Karpas-422 (cell line): ENCODE measurements around the gene DAZL. TPM values are rescaled to one million over a fixed set of nuclear protein-coding genes. Genes with fewer than 3 reads are reported as not detected.

Experiments used
- DNase-seq: peaks from one replicate; pipeline ENCODE4 v3.0.0-alpha.2; 2015
- H2AFZ ChIP-seq: fragments of 200-600 bp; sonication (generic); 2 replicates; pipeline ENCODE4 v1.6.1; 2014; ENCODE audit warnings: antibody characterized with exemption, low read length, mixed read lengths
- H3K27ac ChIP-seq: fragments of 200-600 bp; sonication (generic); 2 replicates; pipeline ENCODE4 v1.5.1; 2014; ENCODE audit warnings: mild to moderate bottlenecking, low read length, moderate library complexity
- H3K27me3 ChIP-seq: fragments of 200-600 bp; sonication (generic); 2 replicates; pipeline ENCODE4 v1.6.1; 2014; ENCODE audit warnings: low read length, mixed read lengths
- H3K36me3 ChIP-seq: fragments of 200-600 bp; sonication (generic); 2 replicates; pipeline ENCODE4 v1.6.1; 2014; ENCODE audit warnings: low read length, mixed read lengths; ENCODE audit not compliant: insufficient read depth
- H3K4me1 ChIP-seq: fragments of 200-600 bp; sonication (generic); 2 replicates; pipeline ENCODE4 v1.6.1; 2014; ENCODE audit warnings: mild to moderate bottlenecking, low read length, mixed read lengths
- H3K4me2 ChIP-seq: fragments of 200-600 bp; sonication (generic); 2 replicates; pipeline ENCODE4 v1.6.1; 2014; ENCODE audit warnings: low read length, low read depth, mild to moderate bottlenecking; ENCODE audit not compliant: poor library complexity, severe bottlenecking
- H3K4me3 ChIP-seq: fragments of 200-600 bp; sonication (generic); 2 replicates; pipeline ENCODE4 v1.5.1; 2014; ENCODE audit warnings: mild to moderate bottlenecking, antibody characterized with exemption, low read length, mixed read lengths
- H3K79me2 ChIP-seq: fragments of 200-600 bp; sonication (generic); 2 replicates; pipeline ENCODE4 v1.6.1; 2014; ENCODE audit warnings: mild to moderate bottlenecking, low read length, mixed read lengths
- H3K9ac ChIP-seq: fragments of 200-600 bp; sonication (generic); 2 replicates; pipeline ENCODE4 v1.6.0; 2014; ENCODE audit warnings: low read length
- H3K9me2 ChIP-seq: fragments of 200-600 bp; sonication (generic), shearing (Covaris generic); replicated peaks from 2 replicates; pipeline ENCODE4 v1.6.0; 2014; ENCODE audit warnings: mild to moderate bottlenecking, low read length, moderate library complexity; ENCODE audit not compliant: insufficient read depth
- H3K9me3 ChIP-seq: fragments of 300-700, 200-600 bp; sonication (generic); 2 replicates; pipeline ENCODE4 v1.6.1; 2014; ENCODE audit warnings: low read length, mixed read lengths
- H4K20me1 ChIP-seq: fragments of 200-600 bp; sonication (generic); 2 replicates; pipeline ENCODE4 v1.6.1; 2014; ENCODE audit warnings: mild to moderate bottlenecking, antibody characterized with exemption, low read length, low read depth; ENCODE audit not compliant: insufficient read depth
- total RNA-seq: library from RNA; depleted of rRNA; stranded (reverse); fragments of >200 nt; shearing (Covaris generic); gene quantifications from 2 replicates; pipeline ENCODE4 v1.2.3, GENCODE V29; 2014; ENCODE audit warnings: low replicate concordance; rRNA removed

DAZL gene
- not detected in 2 replicates for total RNA-seq

- Histone ChIP-seq H3K4me1 (peaks cover 24% of the 10 kb centered on the region), H3K4me2 (no peak within 1 kb of the TSS), H3K79me2 (no peaks in the 10 kb centered on the region), H2AFZ (no peak within 1 kb of the TSS), H3K9me2 (no peaks in the 10 kb centered on the region), H3K36me3 (no peaks in the 10 kb centered on the region), H3K27ac (no peak within 1 kb of the TSS), H3K4me3 (no peak within 1 kb of the TSS), H3K9me3 (no peaks in the 10 kb centered on the region), H4K20me1 (no peaks in the 10 kb centered on the region), H3K27me3 (0 out of 2 replicates have a peak, but pooled peaks cover 3% of the 10 kb centered on the region), H3K9ac (no peak within 1 kb of the TSS)
- no peak for DNase-seq
These were observed at the start of gene DAZL for GRCh38 chr3:16604887-16605602. TSS of gene DAZL (minus strand) at chr3:16605423. CDS start at chr3:16605205, 218 bp downstream.

- no peaks in the 10 kb centered on the region for H4K20me1 ChIP-seq
- no peak overlapping the region for H3K4me2 ChIP-seq
- H3K27me3 ChIP-seq, result no peaks in the 10 kb centered on the region
- H3K9ac ChIP-seq, result no peak overlapping the region
- H3K4me3 ChIP-seq, result no peak overlapping the region
- H3K36me3 ChIP-seq, result no peaks in the 10 kb centered on the region
- H3K27ac ChIP-seq, result no peak overlapping the region
- no peak for DNase-seq
- no peaks in the 10 kb centered on the region for H3K79me2 ChIP-seq
- H3K9me2 ChIP-seq, result no peaks in the 10 kb centered on the region
- H3K9me3 ChIP-seq, result no peaks in the 10 kb centered on the region
- H2AFZ ChIP-seq, result no peak overlapping the region
- H3K4me1 ChIP-seq, result no peaks in the 10 kb centered on the region
These were observed 49.8 kb upstream of the DAZL start for GRCh38 chr3:16654976-16655375.

GRCh38 chr3:16653712-16654111, 48.5 kb upstream of the DAZL start:
- Histone ChIP-seq H3K36me3 (no peaks in the 10 kb centered on the region), H3K9me2 (no peaks in the 10 kb centered on the region), H3K4me2 (no peak overlapping the region), H3K9me3 (no peaks in the 10 kb centered on the region), H3K79me2 (no peaks in the 10 kb centered on the region), H4K20me1 (no peaks in the 10 kb centered on the region), H3K27ac (no peak overlapping the region), H3K4me1 (no peaks in the 10 kb centered on the region), H3K27me3 (no peaks in the 10 kb centered on the region), H3K4me3 (no peak overlapping the region), H3K9ac (no peak overlapping the region), H2AFZ (no peak overlapping the region)
- no peak for DNase-seq

GRCh38 chr3:16647668-16648067, 42.4 kb upstream of the DAZL start:
- Histone ChIP-seq H4K20me1 (no peaks in the 10 kb centered on the region), H2AFZ (no peak overlapping the region), H3K4me1 (no peaks in the 10 kb centered on the region; the same call in 1 of the 2 replicates), H3K4me3 (no peak overlapping the region), H3K27ac (no peak overlapping the region), H3K36me3 (no peaks in the 10 kb centered on the region), H3K9ac (no peak overlapping the region), H3K9me3 (no peaks in the 10 kb centered on the region), H3K27me3 (no peaks in the 10 kb centered on the region), H3K4me2 (no peak overlapping the region), H3K9me2 (no peaks in the 10 kb centered on the region), H3K79me2 (no peaks in the 10 kb centered on the region)
- DNase-seq, result no peak

- H3K79me2 ChIP-seq, result no peaks in the 10 kb centered on the region
- no peak for DNase-seq
- H3K4me3 ChIP-seq, result no peak overlapping the region
- no peaks in the 10 kb centered on the region for H3K27me3 ChIP-seq
- no peak overlapping the region for H2AFZ ChIP-seq
- no peaks in the 10 kb centered on the region for H3K36me3 ChIP-seq
- no peak overlapping the region for H3K27ac ChIP-seq
- H3K9me3 ChIP-seq, result no peaks in the 10 kb centered on the region
- no peaks in the 10 kb centered on the region for H3K4me1 ChIP-seq
- no peaks in the 10 kb centered on the region for H4K20me1 ChIP-seq
- no peak overlapping the region for H3K4me2 ChIP-seq
- H3K9me2 ChIP-seq, result no peaks in the 10 kb centered on the region
- H3K9ac ChIP-seq, result no peak overlapping the region
These were observed 34.6 kb upstream of the DAZL start for GRCh38 chr3:16639806-16640205.

GRCh38 chr3:16633948-16634347, 28.7 kb upstream of the DAZL start:
- Histone ChIP-seq H3K27ac (no peak overlapping the region), H3K79me2 (no peaks in the 10 kb centered on the region), H3K4me2 (no peak overlapping the region), H4K20me1 (no peaks in the 10 kb centered on the region), H3K9ac (no peak overlapping the region), H3K9me3 (no peaks in the 10 kb centered on the region), H2AFZ (no peak overlapping the region), H3K27me3 (no peaks in the 10 kb centered on the region), H3K4me1 (no peaks in the 10 kb centered on the region), H3K9me2 (no peaks in the 10 kb centered on the region), H3K4me3 (no peak overlapping the region), H3K36me3 (no peaks in the 10 kb centered on the region)
- no peak for DNase-seq

- H3K27ac ChIP-seq, result no peak overlapping the region
- H3K4me1 ChIP-seq, result no peaks in the 10 kb centered on the region
- no peaks in the 10 kb centered on the region for H3K9me3 ChIP-seq
- H3K4me3 ChIP-seq, result no peak overlapping the region
- H3K4me2 ChIP-seq, result no peak overlapping the region
- no peaks in the 10 kb centered on the region for H4K20me1 ChIP-seq
- no peaks in the 10 kb centered on the region for H3K9me2 ChIP-seq
- no peaks in the 10 kb centered on the region for H3K79me2 ChIP-seq
- no peak overlapping the region for H3K9ac ChIP-seq
- no peaks in the 10 kb centered on the region for H3K27me3 ChIP-seq
- H2AFZ ChIP-seq, result no peak overlapping the region
- no peak for DNase-seq
- H3K36me3 ChIP-seq, result no peaks in the 10 kb centered on the region
These were observed 27.2 kb upstream of the DAZL start for GRCh38 chr3:16632395-16632794.

GRCh38 chr3:16618721-16619120, 13.5 kb upstream of the DAZL start:
- no peak overlapping the region for H2AFZ ChIP-seq
- peaks cover 8% of the 10 kb centered on the region for H3K4me1 ChIP-seq
- H3K27me3 ChIP-seq, result no peaks in the 10 kb centered on the region
- no peaks in the 10 kb centered on the region for H3K9me3 ChIP-seq
- no peaks in the 10 kb centered on the region for H3K9me2 ChIP-seq
- H3K79me2 ChIP-seq, result no peaks in the 10 kb centered on the region
- no peaks in the 10 kb centered on the region for H4K20me1 ChIP-seq
- H3K27ac ChIP-seq, result no peak overlapping the region
- no peak overlapping the region for H3K4me3 ChIP-seq
- DNase-seq, result no peak
- H3K9ac ChIP-seq, result no peak overlapping the region
- no peaks in the 10 kb centered on the region for H3K36me3 ChIP-seq
- H3K4me2 ChIP-seq, result no peak overlapping the region
